Testis (tissue), 2 donors: ENCODE data around the gene ID4.

Experiments
- POLR2A ChIP-seq: fragments of 450-650 bp; IDR thresholded peaks from one replicate; pipeline ENCODE4 v1.6.1; 2017; ENCODE audit warnings: antibody characterized with exemption, mild to moderate bottlenecking, moderate library complexity
- TF ChIP-seq, protein P1 (sequence below), 3 experiments: fragments of 450-650 bp in 2 of 3; fragments of 200-600 bp in 1 of 3; sonication (generic) in 1 of 3; IDR thresholded peaks; one replicate each; pipeline ENCODE4 v1.5.1; 2016 to 2019; ENCODE audit warnings: antibody characterized with exemption in 3 of 3, mild to moderate bottlenecking in 2 of 3, moderate library complexity in 1 of 3

DNA sequence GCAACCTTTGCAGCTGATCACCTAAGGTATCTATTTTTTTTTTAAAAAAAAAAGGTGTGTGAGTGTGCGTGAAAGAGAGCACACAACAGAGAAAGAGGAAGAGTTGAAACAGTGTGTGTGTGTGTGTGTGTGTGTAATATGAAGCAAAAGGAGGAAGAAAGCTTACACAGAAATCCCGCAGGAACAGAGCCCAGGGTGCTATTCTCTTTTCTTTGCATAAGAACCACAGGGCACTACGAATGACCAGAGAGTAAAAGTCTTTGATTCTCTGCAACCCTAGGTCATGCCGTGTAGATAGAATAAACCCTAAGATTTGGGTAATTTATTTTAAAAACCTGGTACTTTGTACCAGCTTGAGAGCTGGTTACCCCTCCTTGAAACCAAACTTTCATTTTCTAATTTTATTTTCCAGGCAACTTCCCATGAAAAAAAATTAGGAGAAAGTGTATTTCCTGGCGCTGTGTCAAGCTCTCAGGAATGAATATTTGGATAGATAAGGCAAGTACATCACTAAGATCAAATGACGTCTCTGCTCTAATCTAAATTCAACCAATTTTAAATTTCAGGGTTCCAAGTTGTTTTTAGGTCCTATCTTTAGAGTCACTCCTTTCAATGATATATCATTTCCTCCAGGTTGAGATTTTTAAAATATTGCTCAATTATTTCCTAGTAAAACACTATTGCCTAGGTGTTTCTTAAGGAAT lies 47.9 kb upstream of the ID4 start:
- TF ChIP-seq, protein P1, sequence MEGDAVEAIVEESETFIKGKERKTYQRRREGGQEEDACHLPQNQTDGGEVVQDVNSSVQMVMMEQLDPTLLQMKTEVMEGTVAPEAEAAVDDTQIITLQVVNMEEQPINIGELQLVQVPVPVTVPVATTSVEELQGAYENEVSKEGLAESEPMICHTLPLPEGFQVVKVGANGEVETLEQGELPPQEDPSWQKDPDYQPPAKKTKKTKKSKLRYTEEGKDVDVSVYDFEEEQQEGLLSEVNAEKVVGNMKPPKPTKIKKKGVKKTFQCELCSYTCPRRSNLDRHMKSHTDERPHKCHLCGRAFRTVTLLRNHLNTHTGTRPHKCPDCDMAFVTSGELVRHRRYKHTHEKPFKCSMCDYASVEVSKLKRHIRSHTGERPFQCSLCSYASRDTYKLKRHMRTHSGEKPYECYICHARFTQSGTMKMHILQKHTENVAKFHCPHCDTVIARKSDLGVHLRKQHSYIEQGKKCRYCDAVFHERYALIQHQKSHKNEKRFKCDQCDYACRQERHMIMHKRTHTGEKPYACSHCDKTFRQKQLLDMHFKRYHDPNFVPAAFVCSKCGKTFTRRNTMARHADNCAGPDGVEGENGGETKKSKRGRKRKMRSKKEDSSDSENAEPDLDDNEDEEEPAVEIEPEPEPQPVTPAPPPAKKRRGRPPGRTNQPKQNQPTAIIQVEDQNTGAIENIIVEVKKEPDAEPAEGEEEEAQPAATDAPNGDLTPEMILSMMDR (IDR thresholded peaks at IDR 0.05), result no peak
- TF ChIP-seq POLR2A, result no peak
